Astrocyte (in vitro differentiated cells and primary cell): Measurements from ENCODE around the gene TOP2B. TPM values are rescaled to one million over a fixed set of nuclear protein-coding genes. Genes with fewer than 3 reads are reported as not detected.

Source experiments
- DNase-seq: peaks from one replicate; pipeline ENCODE4 v3.0.0-alpha.2; 2010; ENCODE audit warnings: low read depth
- FAIRE-seq: peaks from 2 replicates; lab custom pipeline; 2011; peaks lifted over from hg19 to GRCh38; lab: Jason Lieb, UNC
- H2AFZ ChIP-seq: 2 replicates; pipeline ENCODE4 v1.6.0; 2012; ENCODE audit warnings: low read depth, low read length, inconsistent platforms
- H3K27ac ChIP-seq: 2 replicates; pipeline ENCODE4 v1.5.1; 2011; ENCODE audit warnings: low read depth, low read length, inconsistent platforms
- H3K27me3 ChIP-seq: 2 replicates; pipeline ENCODE4 v1.6.0; 2011; ENCODE audit warnings: low read length, inconsistent platforms; ENCODE audit not compliant: insufficient read depth
- H3K36me3 ChIP-seq: 2 replicates; pipeline ENCODE4 v1.5.1; 2011; ENCODE audit warnings: low read length, inconsistent platforms; ENCODE audit not compliant: insufficient read depth
- H3K4me1 ChIP-seq: 2 replicates; pipeline ENCODE4 v1.5.1; 2011; ENCODE audit warnings: low read length, inconsistent platforms; ENCODE audit not compliant: insufficient read depth
- H3K4me2 ChIP-seq: 2 replicates; pipeline ENCODE4 v1.6.0; 2012; ENCODE audit warnings: low read length, inconsistent platforms
- H3K4me3 ChIP-seq: 2 replicates; pipeline ENCODE4 v1.5.1; 2011; ENCODE audit warnings: low read depth, mild to moderate bottlenecking, low read length, inconsistent platforms; ENCODE audit not compliant: insufficient read depth
- H3K79me2 ChIP-seq: 2 replicates; pipeline ENCODE4 v1.6.0; 2012; ENCODE audit warnings: mild to moderate bottlenecking, low read length, inconsistent platforms; ENCODE audit not compliant: insufficient read depth
- H3K9ac ChIP-seq: 2 replicates; pipeline ENCODE4 v1.6.0; 2012; ENCODE audit warnings: mild to moderate bottlenecking, low read length, inconsistent platforms
- H3K9me3 ChIP-seq: 2 replicates; pipeline ENCODE4 v1.5.1; 2012; ENCODE audit warnings: low read depth, mild to moderate bottlenecking, low read length, inconsistent platforms; ENCODE audit not compliant: insufficient read depth
- H4K20me1 ChIP-seq: 2 replicates; pipeline ENCODE4 v1.6.0; 2012; ENCODE audit warnings: low read length, inconsistent platforms; ENCODE audit not compliant: insufficient read depth
- H3K27ac Mint-ChIP-seq: one replicate; pipeline ENCODE4 v1.8.0; 2021; ENCODE audit warnings: mild to moderate bottlenecking, mixed read lengths; ENCODE audit not compliant: unreplicated experiment
- H3K27me3 Mint-ChIP-seq: one replicate; pipeline ENCODE4 v1.8.0; 2021; ENCODE audit warnings: low read depth, mixed read lengths; ENCODE audit not compliant: unreplicated experiment
- H3K36me3 Mint-ChIP-seq: one replicate; pipeline ENCODE4 v1.8.0; 2021; ENCODE audit warnings: low read depth, mixed read lengths; ENCODE audit not compliant: unreplicated experiment
- H3K4me1 Mint-ChIP-seq: one replicate; pipeline ENCODE4 v1.8.0; 2021; ENCODE audit warnings: low read depth, mixed read lengths; ENCODE audit not compliant: unreplicated experiment
- H3K4me3 Mint-ChIP-seq: one replicate; pipeline ENCODE4 v1.8.0; 2021; ENCODE audit warnings: mild to moderate bottlenecking, moderate library complexity, mixed read lengths; ENCODE audit not compliant: unreplicated experiment
- H3K9me3 Mint-ChIP-seq: one replicate; pipeline ENCODE4 v1.8.0; 2021; ENCODE audit warnings: mild to moderate bottlenecking, mixed read lengths; ENCODE audit not compliant: unreplicated experiment
- EZH2 ChIP-seq: IDR thresholded peaks from 2 replicates; pipeline ENCODE4 v1.6.1; 2012; ENCODE audit warnings: mild to moderate bottlenecking, low read length, inconsistent platforms; ENCODE audit not compliant: insufficient read depth
- total RNA-seq: library from RNA; stranded (reverse); gene quantifications from 2 replicates; pipeline ENCODE4 v1.2.1, GENCODE V29; 2021
- TF ChIP-seq, protein P1 (sequence below): IDR thresholded peaks from 2 replicates; pipeline ENCODE4 v1.5.1; 2011; ENCODE audit warnings: low read depth, mild to moderate bottlenecking, inconsistent platforms, low read length, moderate library complexity; ENCODE audit not compliant: insufficient read depth

The TOP2B gene
- total RNA-seq, 1 donor from 2014 or later, result 91.4 TPM

DNA sequence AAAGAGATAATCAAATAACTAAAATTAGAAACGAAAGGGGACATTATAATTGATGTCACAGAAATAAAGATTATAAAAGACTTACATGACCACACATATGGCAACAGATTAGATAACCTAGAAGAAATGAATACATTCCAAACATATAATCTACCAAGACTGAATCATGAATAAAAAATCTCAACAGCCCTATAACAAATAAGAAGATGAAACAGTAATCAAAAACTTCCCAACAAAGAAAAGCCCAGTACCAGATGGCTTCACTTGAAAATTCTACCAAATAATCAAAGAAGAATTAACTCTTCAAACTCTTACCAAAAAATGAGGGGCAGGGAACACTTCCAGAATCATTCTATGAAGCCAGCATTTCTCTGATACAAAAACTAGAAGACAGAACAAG, 11.8 kb downstream of the TOP2B start:
- H4K20me1 ChIP-seq, result peaks cover 94% of the 10 kb centered on the region
- H3K9me3 Mint-ChIP-seq, result peaks cover 11% of the 10 kb centered on the region
- peaks cover 4% of the 10 kb centered on the region for H3K36me3 Mint-ChIP-seq
- no peak for FAIRE-seq
- H3K36me3 ChIP-seq, result no peaks in the 10 kb centered on the region
- no peaks in the 10 kb centered on the region for H3K27me3 ChIP-seq
- H3K9ac ChIP-seq, result no peak overlapping the region
- no peak overlapping the region for H3K4me3 Mint-ChIP-seq
- no peaks in the 10 kb centered on the region for H3K9me3 ChIP-seq
- peaks cover 7% of the 10 kb centered on the region for H3K4me1 Mint-ChIP-seq
- no peak overlapping the region for H3K4me2 ChIP-seq
- H3K4me3 ChIP-seq, result no peak overlapping the region
- H3K27ac ChIP-seq, result no peak overlapping the region
- no peaks in the 10 kb centered on the region for H3K4me1 ChIP-seq
- no peak for TF ChIP-seq EZH2
- TF ChIP-seq, protein P1, sequence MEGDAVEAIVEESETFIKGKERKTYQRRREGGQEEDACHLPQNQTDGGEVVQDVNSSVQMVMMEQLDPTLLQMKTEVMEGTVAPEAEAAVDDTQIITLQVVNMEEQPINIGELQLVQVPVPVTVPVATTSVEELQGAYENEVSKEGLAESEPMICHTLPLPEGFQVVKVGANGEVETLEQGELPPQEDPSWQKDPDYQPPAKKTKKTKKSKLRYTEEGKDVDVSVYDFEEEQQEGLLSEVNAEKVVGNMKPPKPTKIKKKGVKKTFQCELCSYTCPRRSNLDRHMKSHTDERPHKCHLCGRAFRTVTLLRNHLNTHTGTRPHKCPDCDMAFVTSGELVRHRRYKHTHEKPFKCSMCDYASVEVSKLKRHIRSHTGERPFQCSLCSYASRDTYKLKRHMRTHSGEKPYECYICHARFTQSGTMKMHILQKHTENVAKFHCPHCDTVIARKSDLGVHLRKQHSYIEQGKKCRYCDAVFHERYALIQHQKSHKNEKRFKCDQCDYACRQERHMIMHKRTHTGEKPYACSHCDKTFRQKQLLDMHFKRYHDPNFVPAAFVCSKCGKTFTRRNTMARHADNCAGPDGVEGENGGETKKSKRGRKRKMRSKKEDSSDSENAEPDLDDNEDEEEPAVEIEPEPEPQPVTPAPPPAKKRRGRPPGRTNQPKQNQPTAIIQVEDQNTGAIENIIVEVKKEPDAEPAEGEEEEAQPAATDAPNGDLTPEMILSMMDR, result no peak
- DNase-seq, result peak; percentile 29
- no peak overlapping the region for H2AFZ ChIP-seq
- H3K27ac Mint-ChIP-seq, result no peak overlapping the region
- H3K79me2 ChIP-seq, result peaks cover 98% of the 10 kb centered on the region
- no peaks in the 10 kb centered on the region for H3K27me3 Mint-ChIP-seq

DNA sequence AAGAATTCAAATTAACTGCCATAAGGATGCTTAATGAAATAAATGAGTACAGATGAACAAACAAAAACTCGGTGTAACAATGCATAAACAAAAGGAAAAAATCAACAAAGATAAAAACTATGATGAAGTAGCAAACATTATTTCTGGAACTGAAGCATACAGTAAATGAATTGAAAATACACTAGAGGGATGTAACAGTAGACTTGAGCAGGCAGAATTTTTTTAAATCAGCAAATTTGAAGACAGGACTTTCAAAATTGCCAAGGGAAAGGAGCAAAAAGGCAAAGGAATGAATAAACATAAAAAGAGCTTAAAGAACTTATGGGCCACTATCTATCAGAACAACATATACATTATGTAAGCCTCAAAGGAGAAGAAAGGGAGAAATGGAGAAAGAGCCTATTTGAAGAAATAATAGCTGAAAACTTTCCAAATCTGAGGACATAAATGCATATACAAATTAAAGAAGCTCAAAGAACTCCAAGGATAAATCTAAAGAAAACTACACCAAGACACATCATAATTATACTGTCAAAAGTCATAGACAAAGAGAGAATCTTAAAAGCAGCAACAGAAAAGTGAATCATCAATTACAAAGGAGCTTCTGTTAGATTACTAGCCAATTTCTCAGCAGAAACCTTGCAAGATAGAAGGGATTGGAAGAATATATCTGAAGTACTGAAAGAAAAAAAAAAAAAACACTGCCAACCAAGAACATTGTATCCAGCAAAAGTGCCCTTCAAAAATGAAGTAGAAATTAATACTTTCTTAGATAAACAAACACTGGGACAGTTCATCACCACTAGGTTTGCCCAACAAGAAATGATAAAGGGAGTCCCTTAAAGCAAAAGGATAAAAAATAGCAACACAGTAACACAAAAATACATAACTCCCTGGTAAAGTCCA, 15.5 kb downstream of the TOP2B start:
- Mint-ChIP-seq H3K9me3 (peaks cover 11% of the 10 kb centered on the region), H3K4me3 (no peak overlapping the region), H3K27me3 (no peaks in the 10 kb centered on the region), H3K27ac (no peak overlapping the region), H3K36me3 (peaks cover 4% of the 10 kb centered on the region), H3K4me1 (peaks cover 6% of the 10 kb centered on the region)
- Histone ChIP-seq H3K36me3 (no peaks in the 10 kb centered on the region), H3K4me2 (no peak overlapping the region), H4K20me1 (peaks cover 86% of the 10 kb centered on the region), H2AFZ (no peak overlapping the region), H3K9ac (no peak overlapping the region), H3K27ac (no peak overlapping the region), H3K4me1 (no peaks in the 10 kb centered on the region), H3K27me3 (no peaks in the 10 kb centered on the region), H3K9me3 (no peaks in the 10 kb centered on the region), H3K4me3 (no peak overlapping the region), H3K79me2 (peaks cover 92% of the 10 kb centered on the region)
- TF ChIP-seq EZH2, result no peak
- TF ChIP-seq, protein P1, result no peak
- FAIRE-seq (peak; percentile 23), DNase-seq (no peak)

DNA sequence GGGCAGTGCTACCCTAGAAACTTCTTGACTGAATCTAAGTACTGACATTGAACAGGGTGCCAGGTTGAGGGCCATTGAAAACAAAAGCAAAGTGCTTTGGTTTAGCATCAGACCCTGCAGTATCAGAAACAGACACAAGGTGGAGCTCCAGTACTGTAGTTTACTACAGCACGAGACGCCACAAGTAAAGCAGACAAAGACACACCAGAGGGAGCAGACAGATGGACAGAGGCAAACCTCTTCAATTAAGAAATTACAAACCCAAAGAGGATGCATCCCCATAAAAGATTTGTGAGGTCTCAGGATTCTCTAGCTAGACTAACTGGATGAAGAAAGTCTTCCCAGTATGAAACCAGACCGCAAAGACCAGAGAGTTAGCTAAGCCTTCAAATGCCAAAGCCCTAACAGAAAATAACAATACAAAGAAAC, 16.6 kb downstream of the TOP2B start:
- Mint-ChIP-seq H3K9me3 (peaks cover 11% of the 10 kb centered on the region), H3K4me1 (peaks cover 3% of the 10 kb centered on the region), H3K27me3 (no peaks in the 10 kb centered on the region), H3K4me3 (no peak overlapping the region), H3K27ac (peak overlapping the region; percentile 12), H3K36me3 (peaks cover 4% of the 10 kb centered on the region)
- no peak overlapping the region for H3K4me3 ChIP-seq
- peaks cover 80% of the 10 kb centered on the region for H4K20me1 ChIP-seq
- peaks cover 91% of the 10 kb centered on the region for H3K79me2 ChIP-seq
- no peaks in the 10 kb centered on the region for H3K36me3 ChIP-seq
- no peak overlapping the region for H2AFZ ChIP-seq
- H3K4me2 ChIP-seq, result no peak overlapping the region
- H3K9me3 ChIP-seq, result no peaks in the 10 kb centered on the region
- H3K9ac ChIP-seq, result no peak overlapping the region
- no peak for TF ChIP-seq EZH2
- TF ChIP-seq, protein P1, result peak; percentile 98
- DNase-seq, result peak; percentile 46
- no peaks in the 10 kb centered on the region for H3K4me1 ChIP-seq
- peak; percentile 69 for FAIRE-seq
- no peak overlapping the region for H3K27ac ChIP-seq
- H3K27me3 ChIP-seq, result no peaks in the 10 kb centered on the region
